ENCODE measurements around the gene OR5AN1. TPM values are rescaled to one million over a fixed set of nuclear protein-coding genes. Genes with fewer than 3 reads are reported as not detected.
"Not testable (repeated sequence)": the region's sequence is repeated elsewhere in the genome, so short reads cannot be mapped to it uniquely, and the experiment has no call there.

The OR5AN1 gene
- polyA plus RNA-seq, 3 donors: not detected

DNA sequence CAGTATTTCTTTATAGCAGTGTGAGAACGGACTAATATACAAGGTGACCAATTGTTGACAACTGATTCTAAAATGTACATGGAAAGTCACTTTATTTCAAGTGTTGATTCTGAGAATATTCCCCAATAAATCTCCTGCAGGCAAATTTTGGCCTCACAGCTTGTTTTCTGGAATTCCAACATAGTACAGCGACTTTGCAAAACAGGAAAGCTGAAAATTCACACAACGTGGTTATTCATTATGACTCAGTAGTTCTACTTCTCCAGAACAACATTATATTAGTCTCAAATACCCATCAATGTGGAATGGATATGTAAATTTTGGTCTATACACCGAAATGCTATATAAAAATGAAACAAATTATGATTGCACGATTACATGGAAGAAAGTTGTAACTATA lies 22.5 kb upstream of the OR5AN1 start:
- peaks cover 0 to 3% (median 2%) of the 10 kb centered on the region in 3 donors for H3K27me3 Mint-ChIP-seq (ENCODE audit: low read depth in 3 of 3)
- no peaks in the 10 kb centered on the region for H3K4me1 ChIP-seq (ENCODE audit: control insufficient read depth in 1 of 2, insufficient read depth in 2 of 2, low read length in 2 of 2)
- H4K20me1 ChIP-seq (ENCODE audit: insufficient read depth, low read length): no peaks in the 10 kb centered on the region
- no peak overlapping the region for H3K4me3 ChIP-seq (replicated peaks in 1 of 3; ENCODE audit: low read depth in 2 of 3, low read length in 3 of 3)
- no peak overlapping the region for H3K9ac ChIP-seq (ENCODE audit: insufficient read depth, low read length, poor library complexity, severe bottlenecking)
- no peaks in the 10 kb centered on the region for H3K79me2 ChIP-seq (ENCODE audit: insufficient read depth, low read length)
- H3K36me3 ChIP-seq (replicated peaks in 1 of 2; ENCODE audit: control insufficient read depth in 1 of 2, insufficient read depth in 2 of 2, low read length in 2 of 2): no peaks in the 10 kb centered on the region
- no CpG with 5 or more reads among the region's 5 CpGs for WGBS (ENCODE audit: insufficient coverage)
- H3K4me2 ChIP-seq (replicated peaks; ENCODE audit: extremely low read depth, low read length, poor library complexity, severe bottlenecking): no peak overlapping the region
- TF ChIP-seq, protein P1, sequence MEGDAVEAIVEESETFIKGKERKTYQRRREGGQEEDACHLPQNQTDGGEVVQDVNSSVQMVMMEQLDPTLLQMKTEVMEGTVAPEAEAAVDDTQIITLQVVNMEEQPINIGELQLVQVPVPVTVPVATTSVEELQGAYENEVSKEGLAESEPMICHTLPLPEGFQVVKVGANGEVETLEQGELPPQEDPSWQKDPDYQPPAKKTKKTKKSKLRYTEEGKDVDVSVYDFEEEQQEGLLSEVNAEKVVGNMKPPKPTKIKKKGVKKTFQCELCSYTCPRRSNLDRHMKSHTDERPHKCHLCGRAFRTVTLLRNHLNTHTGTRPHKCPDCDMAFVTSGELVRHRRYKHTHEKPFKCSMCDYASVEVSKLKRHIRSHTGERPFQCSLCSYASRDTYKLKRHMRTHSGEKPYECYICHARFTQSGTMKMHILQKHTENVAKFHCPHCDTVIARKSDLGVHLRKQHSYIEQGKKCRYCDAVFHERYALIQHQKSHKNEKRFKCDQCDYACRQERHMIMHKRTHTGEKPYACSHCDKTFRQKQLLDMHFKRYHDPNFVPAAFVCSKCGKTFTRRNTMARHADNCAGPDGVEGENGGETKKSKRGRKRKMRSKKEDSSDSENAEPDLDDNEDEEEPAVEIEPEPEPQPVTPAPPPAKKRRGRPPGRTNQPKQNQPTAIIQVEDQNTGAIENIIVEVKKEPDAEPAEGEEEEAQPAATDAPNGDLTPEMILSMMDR (IDR thresholded peaks at IDR 0.05): no peak
- peaks cover 5 to 21% (median 12%) of the 10 kb centered on the region in 7 donors for H3K9me3 Mint-ChIP-seq
- no peak overlapping the region for H3K4me3 Mint-ChIP-seq
- peaks cover 0 to 3% of the 10 kb centered on the region in 2 donors for H3K9me3 ChIP-seq (replicated peaks in 1 of 2; ENCODE audit: control insufficient read depth in 1 of 2, insufficient read depth in 1 of 2, low read length in 2 of 2)
- no peak overlapping the region for H2AFZ ChIP-seq (ENCODE audit: insufficient read depth, low read depth, low read length, poor library complexity, severe bottlenecking)
- no peaks in the 10 kb centered on the region for H3K4me1 Mint-ChIP-seq
- no peaks in the 10 kb centered on the region for H3K27me3 ChIP-seq (ENCODE audit: control insufficient read depth in 2 of 2, insufficient read depth in 2 of 2, low read length in 2 of 2)
- H3K36me3 Mint-ChIP-seq: no peaks in the 10 kb centered on the region
- no peak overlapping the region for H3K27ac ChIP-seq (ENCODE audit: low read depth in 1 of 2, low read length in 2 of 2)
- intact Hi-C loops (cut with micrococcal nuclease): no loop called here
- DNase-seq: no peak
- peak overlapping the region in 1 of 7 donors; percentile 50 for H3K27ac Mint-ChIP-seq

DNA sequence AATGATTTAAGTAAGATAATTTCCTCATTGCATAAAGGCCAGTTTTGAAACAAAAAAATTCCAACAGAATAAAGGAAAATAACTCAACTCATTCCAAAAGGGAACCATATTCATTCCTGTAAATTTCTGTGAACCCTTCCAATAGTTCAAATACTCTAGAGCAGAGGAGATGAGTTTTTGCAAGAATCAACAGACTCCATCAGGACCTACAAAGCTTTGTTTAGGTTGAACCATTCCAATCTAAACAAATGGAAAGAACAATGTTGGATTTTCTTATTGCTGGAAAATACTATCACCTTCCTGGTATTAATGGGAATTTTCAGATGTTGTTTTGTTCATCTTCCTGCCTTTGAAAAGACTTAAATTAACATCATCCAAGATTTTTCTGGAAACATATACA lies 21.8 kb upstream of the OR5AN1 start:
- no peaks in the 10 kb centered on the region for H3K4me1 Mint-ChIP-seq
- Histone ChIP-seq H3K36me3 (replicated peaks in 1 of 2; ENCODE audit: control insufficient read depth in 1 of 2, insufficient read depth in 2 of 2, low read length in 2 of 2) (no peaks in the 10 kb centered on the region), H3K27ac (ENCODE audit: low read depth in 1 of 2, low read length in 2 of 2) (no peak overlapping the region), H3K4me3 (replicated peaks in 1 of 3; ENCODE audit: low read depth in 2 of 3, low read length in 3 of 3) (no peak overlapping the region), H3K4me2 (replicated peaks; ENCODE audit: extremely low read depth, low read length, poor library complexity, severe bottlenecking) (no peak overlapping the region), H3K27me3 (ENCODE audit: control insufficient read depth in 2 of 2, insufficient read depth in 2 of 2, low read length in 2 of 2) (no peaks in the 10 kb centered on the region), H3K9ac (ENCODE audit: insufficient read depth, low read length, poor library complexity, severe bottlenecking) (no peak overlapping the region), H3K79me2 (ENCODE audit: insufficient read depth, low read length) (no peaks in the 10 kb centered on the region), H4K20me1 (ENCODE audit: insufficient read depth, low read length) (no peaks in the 10 kb centered on the region), H3K9me3 (replicated peaks in 1 of 2; ENCODE audit: control insufficient read depth in 1 of 2, insufficient read depth in 1 of 2, low read length in 2 of 2) (peaks cover 0 to 3% of the 10 kb centered on the region in 2 donors), H2AFZ (ENCODE audit: insufficient read depth, low read depth, low read length, poor library complexity, severe bottlenecking) (no peak overlapping the region), H3K4me1 (ENCODE audit: control insufficient read depth in 1 of 2, insufficient read depth in 2 of 2, low read length in 2 of 2) (no peaks in the 10 kb centered on the region)
- DNase-seq: no peak
- peaks cover 8 to 26% (median 18%) of the 10 kb centered on the region in 7 donors for H3K9me3 Mint-ChIP-seq
- H3K27me3 Mint-ChIP-seq (ENCODE audit: low read depth in 3 of 3): peaks cover 0 to 3% (median 2%) of the 10 kb centered on the region in 3 donors
- intact Hi-C loops (cut with micrococcal nuclease): no loop called here
- TF ChIP-seq, protein P1 (IDR thresholded peaks at IDR 0.05): no peak
- no peak overlapping the region for H3K27ac Mint-ChIP-seq
- no peaks in the 10 kb centered on the region for H3K36me3 Mint-ChIP-seq
- no peak overlapping the region for H3K4me3 Mint-ChIP-seq

DNA sequence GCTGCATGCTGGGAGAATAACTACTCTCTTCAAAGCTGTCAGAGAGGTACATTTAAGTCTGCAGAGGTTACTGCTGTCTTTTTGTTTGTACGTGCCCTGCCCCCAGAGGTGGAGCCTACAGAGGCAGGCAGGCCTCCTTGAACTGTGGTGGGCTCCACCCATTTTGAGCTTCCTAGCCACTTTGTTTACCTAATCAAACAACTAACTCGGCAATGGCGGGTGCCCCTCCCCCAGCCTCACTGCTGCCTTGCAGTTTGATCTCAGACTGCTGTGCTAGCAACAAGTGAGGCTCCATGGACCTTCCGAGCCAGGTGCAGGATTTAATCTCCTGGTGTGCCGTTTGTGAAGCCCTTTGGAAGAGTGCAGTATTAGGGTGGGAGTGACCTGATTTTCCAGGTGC lies 9.0 kb upstream of the OR5AN1 start:
- H3K4me1 ChIP-seq (ENCODE audit: control insufficient read depth in 1 of 2, insufficient read depth in 2 of 2, low read length in 2 of 2); H3K4me2 ChIP-seq (replicated peaks; ENCODE audit: extremely low read depth, low read length, poor library complexity, severe bottlenecking); H3K4me3 Mint-ChIP-seq; H2AFZ ChIP-seq (ENCODE audit: insufficient read depth, low read depth, low read length, poor library complexity, severe bottlenecking); H3K79me2 ChIP-seq (ENCODE audit: insufficient read depth, low read length); H3K4me1 Mint-ChIP-seq; H3K36me3 ChIP-seq (replicated peaks in 1 of 2; ENCODE audit: control insufficient read depth in 1 of 2, insufficient read depth in 2 of 2, low read length in 2 of 2); H3K36me3 Mint-ChIP-seq; H3K27ac Mint-ChIP-seq; H4K20me1 ChIP-seq (ENCODE audit: insufficient read depth, low read length); H3K4me3 ChIP-seq (replicated peaks in 1 of 3; ENCODE audit: low read depth in 2 of 3, low read length in 3 of 3); H3K27me3 ChIP-seq (ENCODE audit: control insufficient read depth in 2 of 2, insufficient read depth in 2 of 2, low read length in 2 of 2); H3K27me3 Mint-ChIP-seq (ENCODE audit: low read depth in 3 of 3); DNase-seq; H3K27ac ChIP-seq (ENCODE audit: low read depth in 1 of 2, low read length in 2 of 2); H3K9ac ChIP-seq (ENCODE audit: insufficient read depth, low read length, poor library complexity, severe bottlenecking); intact Hi-C loops (cut with micrococcal nuclease): not testable (repeated sequence)
- peaks cover 8 to 33% (median 22%) of the 10 kb centered on the region in 7 donors for H3K9me3 Mint-ChIP-seq
- H3K9me3 ChIP-seq (replicated peaks in 1 of 2; ENCODE audit: control insufficient read depth in 1 of 2, insufficient read depth in 1 of 2, low read length in 2 of 2): peaks cover 0 to 17% of the 10 kb centered on the region in 2 donors
- 82% methylated on average over 2 of the region's 5 CpGs for WGBS (ENCODE audit: insufficient coverage)

All from CD14-positive monocyte (primary cell).